Tibial nerve (tissue), 4 donors: ENCODE data around the gene ACSM5.
"Not testable (repeated sequence)": the region's sequence is repeated elsewhere in the genome, so short reads cannot be mapped to it uniquely, and the experiment has no call there.

Experiments used
- CTCF ChIP-seq, 5 experiments: fragments of 200-600 bp in 3 of 5; fragments of 450-650 bp in 2 of 5; sonication (generic) in 3 of 5; IDR thresholded peaks; one replicate each; pipeline ENCODE4 v1.5.1; 2016 to 2019; ENCODE audit warnings: antibody characterized with exemption in 5 of 5, mild to moderate bottlenecking in 3 of 5, moderate library complexity in 2 of 5
- EP300 ChIP-seq, 2 donors: sonication (generic); formaldehyde crosslinking; IDR thresholded peaks; one replicate each; pipeline ENCODE4 v1.6.1; 2017; ENCODE audit warnings: antibody characterized with exemption in 2 of 2, mild to moderate bottlenecking in 1 of 2
- POLR2A ChIP-seq, 2 donors: fragments of 450-650 bp; IDR thresholded peaks; one replicate each; pipeline ENCODE4 v1.6.1; 2017; ENCODE audit warnings: antibody characterized with exemption in 2 of 2, mild to moderate bottlenecking in 2 of 2, moderate library complexity in 2 of 2

DNA sequence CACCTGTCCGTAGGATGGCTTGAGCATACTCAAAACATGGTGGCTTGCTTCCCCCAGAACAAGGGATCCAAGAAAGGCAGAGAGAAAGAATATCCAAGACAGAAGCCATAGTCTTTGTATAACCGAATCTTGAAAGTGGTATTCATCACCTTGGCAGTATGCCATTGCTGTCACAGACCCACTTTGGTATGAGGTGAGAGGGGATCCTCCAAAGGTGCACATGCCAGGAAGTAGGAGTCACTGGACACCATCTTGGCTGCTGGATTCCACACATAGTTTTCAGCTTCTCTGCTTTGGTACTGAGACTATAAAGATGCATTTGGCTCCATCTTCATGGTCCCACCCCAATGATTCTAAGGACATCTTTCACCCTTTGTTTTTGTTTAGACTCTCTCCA, 18.1 kb downstream of the ACSM5 start:
- not testable (repeated sequence) for TF ChIP-seq CTCF, EP300, POLR2A (IDR thresholded peaks at IDR 0.05)
